PFSK-1 (cell line): ENCODE data around the gene SP3.

Experiments
- POLR2AphosphoS5 ChIP-seq: IDR thresholded peaks from 2 replicates; pipeline ENCODE4 v1.6.1; 2012; ENCODE audit warnings: low read depth, mild to moderate bottlenecking, control low read depth, low read length, moderate library complexity
- SIN3A ChIP-seq: IDR thresholded peaks from 2 replicates; pipeline ENCODE4 v1.6.1; 2012; ENCODE audit warnings: mild to moderate bottlenecking, low read length, moderate library complexity, borderline replicate concordance; ENCODE audit not compliant: insufficient read depth
- TF ChIP-seq, protein P1 (sequence below), 2 experiments: IDR thresholded peaks; 2 replicates each; pipeline versions ENCODE4 v1.6.1 to v1.8.0; 2011 to 2012; ENCODE audit warnings: low read depth in 2 of 2, low read length in 2 of 2, control low read depth in 1 of 2, inconsistent platforms in 1 of 2, mild to moderate bottlenecking in 1 of 2, moderate library complexity in 1 of 2; ENCODE audit not compliant: insufficient read depth in 1 of 2

DNA sequence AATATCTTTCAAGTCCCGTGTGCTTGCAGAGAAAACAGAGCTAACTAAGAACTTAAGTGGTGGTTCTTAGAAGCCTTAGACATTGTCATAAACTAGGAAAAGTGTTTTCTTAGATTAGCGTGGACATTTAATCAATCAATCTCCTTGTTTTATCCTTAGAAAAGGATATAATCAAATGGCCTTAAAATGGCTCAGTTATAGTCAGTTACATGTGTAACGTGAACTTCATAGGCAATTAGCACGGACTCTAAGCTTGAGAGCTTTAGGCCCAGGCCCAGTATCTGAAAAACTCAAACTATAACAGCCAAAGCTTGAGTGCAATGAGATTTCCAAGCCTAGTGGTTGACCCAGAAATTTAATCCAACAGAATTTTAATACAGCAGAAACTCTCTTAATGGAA lies 43.5 kb upstream of the SP3 start:
- TF ChIP-seq, protein P1, sequence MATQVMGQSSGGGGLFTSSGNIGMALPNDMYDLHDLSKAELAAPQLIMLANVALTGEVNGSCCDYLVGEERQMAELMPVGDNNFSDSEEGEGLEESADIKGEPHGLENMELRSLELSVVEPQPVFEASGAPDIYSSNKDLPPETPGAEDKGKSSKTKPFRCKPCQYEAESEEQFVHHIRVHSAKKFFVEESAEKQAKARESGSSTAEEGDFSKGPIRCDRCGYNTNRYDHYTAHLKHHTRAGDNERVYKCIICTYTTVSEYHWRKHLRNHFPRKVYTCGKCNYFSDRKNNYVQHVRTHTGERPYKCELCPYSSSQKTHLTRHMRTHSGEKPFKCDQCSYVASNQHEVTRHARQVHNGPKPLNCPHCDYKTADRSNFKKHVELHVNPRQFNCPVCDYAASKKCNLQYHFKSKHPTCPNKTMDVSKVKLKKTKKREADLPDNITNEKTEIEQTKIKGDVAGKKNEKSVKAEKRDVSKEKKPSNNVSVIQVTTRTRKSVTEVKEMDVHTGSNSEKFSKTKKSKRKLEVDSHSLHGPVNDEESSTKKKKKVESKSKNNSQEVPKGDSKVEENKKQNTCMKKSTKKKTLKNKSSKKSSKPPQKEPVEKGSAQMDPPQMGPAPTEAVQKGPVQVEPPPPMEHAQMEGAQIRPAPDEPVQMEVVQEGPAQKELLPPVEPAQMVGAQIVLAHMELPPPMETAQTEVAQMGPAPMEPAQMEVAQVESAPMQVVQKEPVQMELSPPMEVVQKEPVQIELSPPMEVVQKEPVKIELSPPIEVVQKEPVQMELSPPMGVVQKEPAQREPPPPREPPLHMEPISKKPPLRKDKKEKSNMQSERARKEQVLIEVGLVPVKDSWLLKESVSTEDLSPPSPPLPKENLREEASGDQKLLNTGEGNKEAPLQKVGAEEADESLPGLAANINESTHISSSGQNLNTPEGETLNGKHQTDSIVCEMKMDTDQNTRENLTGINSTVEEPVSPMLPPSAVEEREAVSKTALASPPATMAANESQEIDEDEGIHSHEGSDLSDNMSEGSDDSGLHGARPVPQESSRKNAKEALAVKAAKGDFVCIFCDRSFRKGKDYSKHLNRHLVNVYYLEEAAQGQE (IDR thresholded peaks at IDR 0.05; ENCODE audit: insufficient read depth in 1 of 2, low read depth in 2 of 2, low read length in 2 of 2): no peak
- TF ChIP-seq POLR2AphosphoS5 (no peak), SIN3A (no peak)
